Measurements from ENCODE around the gene MCAT.
A peak's percentile ranks its signal among the peaks of the same experiment; 100 is the strongest.

MCAT gene

DNA sequence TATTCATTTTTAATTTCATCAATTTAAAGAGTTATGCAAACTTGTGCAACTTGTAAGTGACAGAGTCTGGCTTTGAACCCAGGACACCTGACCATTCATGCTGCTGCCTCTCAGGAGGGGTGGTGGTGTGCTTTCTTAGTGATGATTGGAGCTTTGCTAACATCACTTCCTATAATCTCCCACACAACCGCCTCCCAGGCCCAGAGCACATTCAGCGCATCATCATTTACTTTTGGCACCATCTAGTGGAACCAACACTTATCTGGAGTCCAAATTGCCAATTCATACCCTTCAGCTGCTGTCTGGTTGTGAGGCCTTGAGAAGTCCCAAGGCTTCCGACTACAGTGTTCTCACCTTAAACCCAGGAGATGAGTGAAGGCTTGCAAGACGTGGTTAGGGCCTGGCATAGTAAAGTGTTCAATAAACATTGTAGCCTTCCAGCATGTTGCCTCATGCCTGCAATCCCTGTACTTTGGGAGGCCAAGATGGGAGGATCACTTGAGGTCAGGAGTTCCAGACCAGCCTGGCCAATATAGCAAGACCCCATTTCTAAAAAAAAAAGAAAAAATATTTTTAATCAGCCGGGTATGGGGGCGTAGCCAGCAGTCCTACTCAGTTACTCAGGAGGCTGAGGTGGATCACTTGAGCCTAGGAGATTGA, 52.9 kb downstream of the MCAT start:
- no peak for DNase-seq (ENCODE audit: low read depth)

DNA sequence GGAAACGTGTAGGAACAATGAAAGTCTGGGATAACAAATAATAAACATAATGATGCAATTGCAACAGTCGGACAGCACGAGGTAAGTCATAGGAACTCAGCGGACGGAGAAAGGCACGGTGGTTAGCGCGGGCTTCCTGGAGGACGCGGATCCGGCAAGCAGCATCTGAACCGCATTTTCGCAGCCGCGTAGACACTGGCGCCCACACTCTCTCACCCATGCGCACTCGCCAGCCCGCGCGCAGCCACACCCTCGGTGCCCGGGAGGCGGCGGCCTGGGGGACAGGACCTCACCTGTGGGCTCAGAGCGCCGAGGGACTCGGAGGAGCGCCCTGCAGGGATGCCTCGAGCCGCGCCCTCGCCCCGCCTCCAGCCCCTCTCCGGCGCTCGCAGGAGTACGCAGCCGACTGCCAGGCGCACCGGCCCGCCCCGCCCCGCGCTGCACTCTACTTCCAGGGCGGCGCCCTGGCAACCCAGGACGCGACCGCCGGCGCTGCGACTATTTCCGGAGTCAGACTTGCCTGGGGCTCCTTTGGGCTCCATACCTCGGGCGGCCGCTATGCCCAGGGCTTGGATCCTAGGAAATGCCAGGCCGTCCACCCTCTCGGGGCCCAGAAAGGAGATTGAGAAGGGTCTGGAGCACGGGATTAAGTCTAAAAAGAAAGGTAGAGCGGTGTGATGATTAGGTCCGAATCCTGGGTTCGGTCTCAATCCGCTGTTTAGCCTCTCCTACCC, 54.0 kb downstream of the MCAT start, which contains the start of gene TTLL1:
Gene TTLL1, minus strand, starts transcription at position 408 of the 734 bp plus-strand sequence. CDS start 13,805 bp downstream, outside the sequence.
- DNase-seq (ENCODE audit: low read depth) = peak; percentile 86

GRCh38 chr22:43088627-43088983, 54.6 kb downstream of the MCAT start:
- no peak for DNase-seq (ENCODE audit: low read depth)

DNA sequence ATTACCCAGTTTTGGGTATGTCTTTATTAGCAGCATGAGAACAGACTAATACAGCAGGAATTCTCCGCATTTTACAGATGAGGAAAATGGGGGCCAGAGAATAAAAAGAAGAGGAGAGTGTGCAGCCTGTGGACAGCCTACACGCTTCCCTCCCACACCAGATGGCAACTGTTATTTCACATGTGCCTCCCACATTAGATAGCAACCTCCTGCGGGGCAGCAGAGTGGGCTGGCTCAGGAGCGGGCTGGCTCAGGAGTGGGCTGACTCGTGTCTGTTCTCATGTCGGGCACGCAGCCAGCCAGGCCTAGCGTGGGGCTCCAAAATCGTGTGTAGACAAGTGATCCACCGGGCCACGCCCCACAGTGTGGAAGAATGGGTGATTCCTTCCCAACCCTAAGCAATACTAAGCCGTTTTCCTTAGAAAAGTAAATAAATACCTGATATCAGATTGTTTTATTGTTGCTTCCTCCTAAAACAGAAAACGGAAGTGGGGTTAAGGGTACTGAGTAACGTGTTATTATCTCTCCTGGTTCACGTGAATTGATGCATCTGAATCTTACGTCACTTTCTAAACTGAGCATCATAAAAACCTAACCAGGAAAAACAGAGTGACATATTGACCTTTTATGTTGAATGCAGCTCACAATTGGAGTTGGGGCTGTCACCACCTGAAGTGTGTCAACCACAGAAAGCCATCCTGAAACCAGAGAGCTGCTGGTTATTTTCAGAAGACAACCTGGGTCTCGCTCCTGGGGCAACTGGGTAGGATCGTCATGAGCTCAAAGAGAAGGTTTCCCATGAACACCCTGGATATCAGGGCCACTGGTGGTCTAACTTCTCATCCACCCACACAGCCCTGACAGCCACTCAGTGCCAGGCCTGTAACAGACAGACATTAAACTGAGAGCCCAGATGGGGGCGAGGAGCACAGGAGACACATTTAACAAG, 57.3 kb downstream of the MCAT start:
- no peak for DNase-seq (ENCODE audit: low read depth)

All from stimulated activated CD8-positive, alpha-beta memory T cell treated with anti-CD3 and anti-CD28 coated beads, Interleukin-4, amount 100 ng/mL, for 24 hours (primary cell).